ENCODE results near the gene AGBL1.

AGBL1 gene

GRCh38 chr15:86558252-86558651 lies 478.6 kb downstream of the AGBL1 start:
- no peak for TF ChIP-seq CTCF (IDR thresholded peaks at IDR 0.05; ENCODE audit: low read depth, low read length)
- no peak for DNase-seq (ENCODE audit: low read depth, low spot score)
- no peak overlapping the region for H3K4me3 ChIP-seq (ENCODE audit: low read depth, low read length)
- in situ Hi-C loops (cut with HindIII; ENCODE audit: low sequenced_read_pairs) = no loop called here

- TF ChIP-seq CTCF (IDR thresholded peaks at IDR 0.05; ENCODE audit: low read depth, low read length) = no peak
- no peak overlapping the region for H3K4me3 ChIP-seq (ENCODE audit: low read depth, low read length)
- in situ Hi-C loops (cut with HindIII; ENCODE audit: low sequenced_read_pairs) = no loop called here
- no peak for DNase-seq (ENCODE audit: low read depth, low spot score)
These were observed 479.0 kb downstream of the AGBL1 start for GRCh38 chr15:86558686-86559085.

GRCh38 chr15:86568378-86568777 lies 488.7 kb downstream of the AGBL1 start:
- in situ Hi-C loops (cut with HindIII; ENCODE audit: low sequenced_read_pairs) = no loop called here
- DNase-seq (ENCODE audit: low read depth, low spot score) = no peak
- no peak overlapping the region for H3K4me3 ChIP-seq (ENCODE audit: low read depth, low read length)
- no peak for TF ChIP-seq CTCF (IDR thresholded peaks at IDR 0.05; ENCODE audit: low read depth, low read length)

- H3K4me3 ChIP-seq (ENCODE audit: low read depth, low read length) = no peak overlapping the region
- no peak for DNase-seq (ENCODE audit: low read depth, low spot score)
- in situ Hi-C loops (cut with HindIII; ENCODE audit: low sequenced_read_pairs) = no loop called here
- no peak for TF ChIP-seq CTCF (IDR thresholded peaks at IDR 0.05; ENCODE audit: low read depth, low read length)
These were observed 491.1 kb downstream of the AGBL1 start for GRCh38 chr15:86570738-86571137.

GRCh38 chr15:86571873-86572272 lies 492.2 kb downstream of the AGBL1 start:
- no peak for TF ChIP-seq CTCF (IDR thresholded peaks at IDR 0.05; ENCODE audit: low read depth, low read length)
- no peak for DNase-seq (ENCODE audit: low read depth, low spot score)
- H3K4me3 ChIP-seq (ENCODE audit: low read depth, low read length) = no peak overlapping the region
- in situ Hi-C loops (cut with HindIII; ENCODE audit: low sequenced_read_pairs) = no loop called here

- in situ Hi-C loops (cut with HindIII; ENCODE audit: low sequenced_read_pairs) = no loop called here
These were observed 492.7 kb downstream of the AGBL1 start for GRCh38 chr15:86572368-86572841.

More at GRCh38 chr15:86572368-86572841, 492.7 kb downstream of the AGBL1 start:
- no peak for TF ChIP-seq CTCF (IDR thresholded peaks at IDR 0.05; ENCODE audit: low read depth, low read length)
- DNase-seq (ENCODE audit: low read depth, low spot score) = no peak
- H3K4me3 ChIP-seq (ENCODE audit: low read depth, low read length) = no peak overlapping the region

All from astrocyte of the spinal cord (primary cell).